K562 (cell line): Measurements from ENCODE around the gene COL20A1. TPM values are rescaled to one million over a fixed set of nuclear protein-coding genes. Genes with fewer than 3 reads are reported as not detected.
A peak's percentile ranks its signal among the peaks of the same experiment; 100 is the strongest.

ENCODE experiments used
- ATAC-seq: fragments of 200-7000 bp; cut with Tn5 transposase; 3 replicates; pipeline ENCODE4 v1.9.1; 2020; ENCODE audit warnings: moderate library complexity
- BruUV-seq: library from RNA; stranded (reverse); fragments of 400-500 nt; replicated peaks from 2 replicates; lab custom pipeline; 2021; lab: Mats Ljungman, UMichigan
- CTCF ChIA-PET: fragments of 300-600 bp; formaldehyde crosslinking; extraction: SDS; loops from one replicate; lab custom pipeline; 2021; ENCODE audit warnings: low intra/inter-chr PET ratio; lab: Yijun Ruan, JAX
- POLR2A ChIA-PET: fragments of 300-600, 350-650 bp; sonication (Branson Sonifier 250); formaldehyde crosslinking; extraction: SDS; loops from one replicate; lab custom pipeline; 2021; ENCODE audit warnings: antibody characterized with exemption, inconsistent platforms; lab: Yijun Ruan, JAX
- DNase-seq, 4 experiments: peaks; one replicate each; pipeline versions ENCODE4 v3.0.0 to v3.0.0-alpha.2; 2011 to 2018; ENCODE audit warnings: low spot score in 3 of 4, mixed read lengths in 3 of 4; ENCODE audit errors: extremely low read depth in 1 of 4
- FAIRE-seq: peaks from 2 replicates; lab custom pipeline; 2011; peaks lifted over from hg19 to GRCh38; lab: Jason Lieb, UNC
- H2AFZ ChIP-seq: 2 replicates; pipeline ENCODE4 v1.6.0; 2011; ENCODE audit warnings: low read depth, low read length, control low read depth, inconsistent platforms
- H3K27ac ChIP-seq: fragments of 200-600 bp; 3 replicates; pipeline ENCODE4 v1.8.0; 2011; ENCODE audit warnings: low read depth, mild to moderate bottlenecking, control low read depth, inconsistent platforms, low read length, moderate library complexity, mixed read lengths; ENCODE audit errors: extremely low read depth
- H3K27me3 ChIP-seq, 2 experiments: fragments of 300-600 bp in 1 of 2; 2 replicates in 1 of 2; 3 replicates in 1 of 2; pipeline versions ENCODE4 v1.6.0 to v1.8.0; 2011; ENCODE audit warnings: inconsistent platforms in 2 of 2, low read length in 2 of 2, mild to moderate bottlenecking in 1 of 2, mixed read lengths in 1 of 2, moderate library complexity in 1 of 2; ENCODE audit not compliant: control insufficient read depth in 2 of 2, insufficient read depth in 2 of 2
- H3K36me3 ChIP-seq: fragments of 300-600 bp; 3 replicates; pipeline ENCODE4 v1.8.0; 2011; ENCODE audit warnings: mild to moderate bottlenecking, low read length, inconsistent platforms; ENCODE audit not compliant: control insufficient read depth, insufficient read depth
- H3K4me1 ChIP-seq, 2 experiments: fragments of 200-600 bp in 1 of 2; replicated peaks in 1 of 2; 2 replicates in 1 of 2; 3 replicates in 1 of 2; pipeline versions ENCODE4 v1.5.1 to v1.8.0; 2011; ENCODE audit warnings: inconsistent platforms in 2 of 2, low read length in 2 of 2, mild to moderate bottlenecking in 1 of 2, mixed read lengths in 1 of 2, moderate library complexity in 1 of 2; ENCODE audit not compliant: control insufficient read depth in 2 of 2, insufficient read depth in 2 of 2
- H3K4me2 ChIP-seq: 2 replicates; pipeline ENCODE4 v1.6.1; 2011; ENCODE audit warnings: low read length, control low read depth, inconsistent platforms, mixed read lengths; ENCODE audit not compliant: insufficient read depth
- H3K4me3 ChIP-seq: fragments of 200-600 bp; sonication (generic), shearing (Covaris generic); 2 replicates; pipeline ENCODE4 v1.5.1; 2016; ENCODE audit warnings: control low read depth, inconsistent platforms
- H3K79me2 ChIP-seq: fragments of 200-600 bp; 3 replicates; pipeline ENCODE4 v1.8.0; 2011; ENCODE audit warnings: low read length, inconsistent platforms; ENCODE audit not compliant: control insufficient read depth, insufficient read depth
- H3K9ac ChIP-seq, 2 experiments: 2 replicates each; pipeline versions ENCODE4 v1.6.0 to v1.6.1; 2011; ENCODE audit warnings: low read depth in 2 of 2, low read length in 2 of 2, control low read depth in 1 of 2, inconsistent platforms in 1 of 2, mild to moderate bottlenecking in 1 of 2, mixed read lengths in 1 of 2; ENCODE audit not compliant: insufficient read depth in 1 of 2
- H3K9me1 ChIP-seq: one replicate; pipeline ENCODE4 v1.6.0; 2011; ENCODE audit warnings: inconsistent platforms, mild to moderate bottlenecking, low read length, moderate library complexity; ENCODE audit not compliant: control insufficient read depth, insufficient read depth
- H3K9me3 ChIP-seq: replicated peaks from 2 replicates; pipeline ENCODE4 v1.5.1; 2011; ENCODE audit warnings: low read depth, low read length, inconsistent platforms; ENCODE audit not compliant: control insufficient read depth, insufficient read depth
- H4K20me1 ChIP-seq: replicated peaks from 2 replicates; pipeline ENCODE4 v1.6.1; 2011; ENCODE audit warnings: low read length, inconsistent platforms, mixed read lengths; ENCODE audit not compliant: control insufficient read depth, insufficient read depth
- ZBTB33 ChIP-seq: sonication (generic); formaldehyde crosslinking; IDR thresholded peaks from 2 replicates; pipeline ENCODE4 v1.8.1; 2023; ENCODE audit warnings: mild to moderate bottlenecking, missing genetic modification reagents
- ZNF263 ChIP-seq: sonication (generic); formaldehyde crosslinking; IDR thresholded peaks from 2 replicates; pipeline ENCODE4 v1.8.0; 2022; ENCODE audit warnings: mild to moderate bottlenecking, missing genetic modification reagents, borderline replicate concordance
- WGBS: fragments of 100-300 bp; shearing (Covaris generic); methylation state at CpG from one replicate; pipeline ENCODE4 v1.1.6; 2016; ENCODE audit warnings: low coverage, mixed read lengths; ENCODE audit not compliant: insufficient coverage; ENCODE audit errors: missing lambda C conversion rate; 5-methylcytosine and 5-hydroxymethylcytosine counted together
- in situ Hi-C: fragments of 300-500 bp; cut with MboI; formaldehyde crosslinking; loops from 4 replicates; pipeline ENCODE4 v1.15.0; 2018; ENCODE audit warnings: inconsistent platforms, mixed read lengths
- intact Hi-C: fragments of 100-400 bp; cut with micrococcal nuclease; formaldehyde crosslinking; loops from 2 replicates; pipeline ENCODE4 v1.14.2; 2022
- polyA plus RNA-seq, 8 experiments: library from polyadenylated mRNA; depleted of rRNA in 4 of 8; stranded (reverse) in 5 of 8; unstranded in 3 of 8; fragments of >200 nt; fragmentation: Nextera tagmentation in 2 of 8; fragmentation: Illumina TruSeq in 1 of 8; extraction: Ambion mirVana in 2 of 8; extraction: Trizol in 1 of 8; gene quantifications; 2 replicates each; pipeline versions ENCODE4 v1.2.1 to v1.2.3, GENCODE V29; 2011 to 2014; ENCODE audit warnings: inconsistent platforms in 1 of 8, missing spikeins in 1 of 8
- total RNA-seq, 7 experiments: library from RNA; depleted of rRNA in 6 of 7; stranded (reverse); fragments of >200 nt in 6 of 7; fragmentation: Illumina TruSeq in 2 of 7; extraction: Trizol in 2 of 7; gene quantifications; 2 replicates each; pipeline versions ENCODE4 v1.2.1 to v1.2.3, GENCODE V29; 2011 to 2021; ENCODE audit warnings: low replicate concordance in 1 of 7

Gene COL20A1
- total and polyA plus RNA-seq, 9 of the 15 experiments (the other 6 are each of a cell fraction or from before 2014, with no cell fraction given), result not detected

GRCh38 chr20:63359164-63359934 is 66.4 kb downstream of the COL20A1 start:
- intact Hi-C loops, result no loop called here
- ChIA-PET POLR2A (interaction anchor here (0.5 kb wide), 1 partner anchor 299 kb away, joined by 4 read pairs; no protein-coding TSS in a partner anchor), CTCF (no interaction called here)
- H2AFZ ChIP-seq, result no peak overlapping the region
- no peak overlapping the region for H3K27ac ChIP-seq
- 10% methylated on average over 37 of the region's 42 CpGs for WGBS
- H3K27me3 ChIP-seq, result peaks cover 0 to 20% of the 10 kb centered on the region in 2 experiments; a peak in 3 of 5 replicates
- H3K9me3 ChIP-seq, result no peaks in the 10 kb centered on the region
- no TSS peak for BruUV-seq
- peaks cover 0 to 24% of the 10 kb centered on the region in 2 experiments; a peak in 2 of 5 replicates for H3K4me1 ChIP-seq
- H3K36me3 ChIP-seq, result no peaks in the 10 kb centered on the region
- TF ChIP-seq ZBTB33 (CRISPR knock-in tag) (no peak), ZNF263 (CRISPR knock-in tag) (0 out of 2 replicates have a peak, but pooled peaks have one; percentile 9)
- TF ChIP-seq, all 486 proteins: peak for 1
- Histone ChIP-seq H3K4me2 (no peak overlapping the region), H3K9me1 (no peaks in the 10 kb centered on the region), H3K4me3 (no peak overlapping the region), H3K79me2 (no peaks in the 10 kb centered on the region), H3K9ac (no peak overlapping the region), H4K20me1 (no peaks in the 10 kb centered on the region)
- ATAC-seq (no peak), DNase-seq (no peak), FAIRE-seq (no peak)
- in situ Hi-C loops, result no loop called here
